CD14-positive monocyte (primary cell): ENCODE measurements around the gene PIWIL4. TPM values are rescaled to one million over a fixed set of nuclear protein-coding genes. Genes with fewer than 3 reads are reported as not detected.

Experiments
- DNase-seq, 3 donors: peaks; one replicate each; pipeline ENCODE4 v3.0.0-alpha.2; 2011 to 2022
- H2AFZ ChIP-seq: 2 replicates; pipeline ENCODE4 v1.6.0; 2012; ENCODE audit warnings: mild to moderate bottlenecking, low read depth, low read length, inconsistent platforms; ENCODE audit not compliant: insufficient read depth, poor library complexity, severe bottlenecking
- H3K27ac ChIP-seq, 2 donors: 1 replicate in 1 of 2; 2 replicates in 1 of 2; pipeline ENCODE4 v1.5.1; 2012 to 2013; ENCODE audit warnings: low read length in 2 of 2, control low read depth in 1 of 2, inconsistent platforms in 1 of 2, low read depth in 1 of 2, mild to moderate bottlenecking in 1 of 2
- H3K27me3 ChIP-seq, 2 donors: one replicate each; pipeline versions ENCODE4 v1.6.0 to v1.6.1; 2011 to 2013; ENCODE audit warnings: low read length in 2 of 2; ENCODE audit not compliant: control insufficient read depth in 2 of 2, insufficient read depth in 2 of 2
- H3K36me3 ChIP-seq, 2 donors: replicated peaks in 1 of 2; 1 replicate in 1 of 2; 2 replicates in 1 of 2; pipeline versions ENCODE4 v1.5.1 to v1.6.1; 2012 to 2013; ENCODE audit warnings: low read length in 2 of 2, control low read depth in 1 of 2, inconsistent platforms in 1 of 2, mild to moderate bottlenecking in 1 of 2; ENCODE audit not compliant: insufficient read depth in 2 of 2, control insufficient read depth in 1 of 2
- H3K4me1 ChIP-seq, 2 donors: 1 replicate in 1 of 2; 2 replicates in 1 of 2; pipeline versions ENCODE4 v1.5.1 to v1.6.1; 2012 to 2013; ENCODE audit warnings: low read length in 2 of 2, control low read depth in 1 of 2, inconsistent platforms in 1 of 2, mild to moderate bottlenecking in 1 of 2, moderate library complexity in 1 of 2; ENCODE audit not compliant: insufficient read depth in 2 of 2, control insufficient read depth in 1 of 2
- H3K4me2 ChIP-seq: replicated peaks from 2 replicates; pipeline ENCODE3; 2012; ENCODE audit warnings: low read length, moderate library complexity, mild to moderate bottlenecking; ENCODE audit not compliant: poor library complexity, severe bottlenecking; ENCODE audit errors: extremely low read depth
- H3K4me3 ChIP-seq, 3 experiments: fragments of 200-600 bp in 1 of 3; sonication (generic) in 1 of 3; replicated peaks in 1 of 3; 1 replicate in 2 of 3; 2 replicates in 1 of 3; pipeline ENCODE4 v1.5.1; 2011 to 2013; ENCODE audit warnings: low read length in 3 of 3, mild to moderate bottlenecking in 3 of 3, control low read depth in 2 of 3, low read depth in 2 of 3, inconsistent platforms in 1 of 3, moderate library complexity in 1 of 3
- H3K79me2 ChIP-seq: 2 replicates; pipeline ENCODE4 v1.6.0; 2012; ENCODE audit warnings: mild to moderate bottlenecking, control low read depth, inconsistent platforms, low read length, moderate library complexity; ENCODE audit not compliant: insufficient read depth
- H3K9ac ChIP-seq: 2 replicates; pipeline ENCODE4 v1.6.0; 2017; ENCODE audit warnings: low read length, mild to moderate bottlenecking; ENCODE audit not compliant: insufficient read depth, poor library complexity, severe bottlenecking
- H3K9me3 ChIP-seq, 2 donors: replicated peaks in 1 of 2; 1 replicate in 1 of 2; 2 replicates in 1 of 2; pipeline versions ENCODE4 v1.5.1 to v1.6.1; 2012 to 2013; ENCODE audit warnings: low read length in 2 of 2, control low read depth in 1 of 2; ENCODE audit not compliant: control insufficient read depth in 1 of 2, insufficient read depth in 1 of 2
- H4K20me1 ChIP-seq: 2 replicates; pipeline ENCODE4 v1.6.0; 2012; ENCODE audit warnings: mild to moderate bottlenecking, low read length, control low read depth, moderate library complexity; ENCODE audit not compliant: insufficient read depth
- H3K27ac Mint-ChIP-seq, 7 donors: one replicate each; pipeline ENCODE4 v1.8.0; 2020; ENCODE audit warnings: mild to moderate bottlenecking in 7 of 7, mixed read lengths in 7 of 7, moderate library complexity in 6 of 7, inconsistent platforms in 2 of 7
- H3K27me3 Mint-ChIP-seq, 3 donors: one replicate each; pipeline ENCODE4 v1.8.0; 2021 to 2022; ENCODE audit warnings: low read depth in 3 of 3, mild to moderate bottlenecking in 3 of 3, mixed read lengths in 3 of 3, moderate library complexity in 3 of 3, inconsistent platforms in 1 of 3
- H3K36me3 Mint-ChIP-seq, 2 donors: one replicate each; pipeline ENCODE4 v1.8.0; 2020; ENCODE audit warnings: mixed read lengths in 2 of 2, inconsistent platforms in 1 of 2, mild to moderate bottlenecking in 1 of 2
- H3K4me1 Mint-ChIP-seq: one replicate; pipeline ENCODE4 v1.8.0; 2020; ENCODE audit warnings: mild to moderate bottlenecking, mixed read lengths
- H3K4me3 Mint-ChIP-seq, 2 donors: one replicate each; pipeline ENCODE4 v1.8.0; 2020; ENCODE audit warnings: mild to moderate bottlenecking in 2 of 2, mixed read lengths in 2 of 2, moderate library complexity in 1 of 2
- H3K9me3 Mint-ChIP-seq, 7 donors: one replicate each; pipeline ENCODE4 v1.8.0; 2020 to 2022; ENCODE audit warnings: mixed read lengths in 7 of 7, mild to moderate bottlenecking in 6 of 7, moderate library complexity in 6 of 7, inconsistent platforms in 2 of 7
- WGBS: methylation state at CpG from one replicate; pipeline ENCODE4 v1.1.5; 2013; ENCODE audit warnings: missing lambda C conversion rate; ENCODE audit not compliant: insufficient coverage; 5-methylcytosine and 5-hydroxymethylcytosine counted together
- intact Hi-C, 2 donors: fragments of 100-400 bp; cut with micrococcal nuclease; formaldehyde crosslinking; loops; one replicate each; pipeline versions ENCODE4 v1.15.0 to v1.15.1; 2023
- polyA plus RNA-seq, 3 donors: library from polyadenylated mRNA; depleted of rRNA in 1 of 3; unstranded in 2 of 3; stranded (reverse) in 1 of 3; fragments of 300-500 nt in 2 of 3; fragments of >200 nt in 1 of 3; fragmentation: Illumina TruSeq in 2 of 3; gene quantifications; 1 replicate in 2 of 3; 2 replicates in 1 of 3; pipeline ENCODE4 v1.2.3, GENCODE V29; 2012 to 2021
- TF ChIP-seq, protein P1 (sequence below): fragments of 200-600 bp; IDR thresholded peaks from one replicate; pipeline ENCODE4 v1.8.0; 2022; ENCODE audit warnings: antibody characterized with exemption, mild to moderate bottlenecking

PIWIL4 gene
- polyA plus RNA-seq, 3 donors, result 0.98 to 14.2 (median 1.1) TPM

DNA sequence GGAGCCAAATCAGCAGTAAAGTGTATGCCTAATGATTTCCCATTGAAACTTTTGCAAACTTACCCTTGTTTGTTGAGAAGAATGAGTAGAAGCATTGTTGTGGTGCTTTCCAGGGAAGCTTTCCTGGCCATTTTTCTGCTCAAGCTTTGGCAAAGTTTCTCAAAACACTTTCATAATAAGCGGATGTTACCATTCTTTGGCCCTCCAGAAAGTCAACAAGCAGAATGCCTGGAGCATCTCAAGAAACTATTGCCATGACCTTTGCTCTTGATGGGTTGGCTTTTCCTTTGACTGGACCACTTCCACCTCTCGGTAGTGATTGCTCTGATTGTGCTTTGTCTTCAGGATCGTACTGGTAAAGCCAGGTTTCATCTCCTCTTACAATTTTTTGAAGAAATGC lies 10.7 kb downstream of the PIWIL4 start:
- no peak overlapping the region for H3K4me3 Mint-ChIP-seq
- no peaks in the 10 kb centered on the region for H3K36me3 ChIP-seq
- H3K9ac ChIP-seq, result no peak overlapping the region
- H3K27me3 ChIP-seq, result no peaks in the 10 kb centered on the region
- no peaks in the 10 kb centered on the region for H3K9me3 ChIP-seq
- H3K27ac ChIP-seq, result no peak overlapping the region
- H3K4me2 ChIP-seq, result no peak overlapping the region
- H3K4me3 ChIP-seq, result no peak overlapping the region
- peaks cover 88% of the 10 kb centered on the region for H3K79me2 ChIP-seq
- H3K4me1 ChIP-seq, result peaks cover 58 to 70% of the 10 kb centered on the region in 2 donors
- no peaks in the 10 kb centered on the region for H3K9me3 Mint-ChIP-seq
- H3K27me3 Mint-ChIP-seq, result peaks cover 0 to 2% (median under 1%) of the 10 kb centered on the region in 3 donors
- peaks cover 4 to 8% of the 10 kb centered on the region in 2 donors for H3K36me3 Mint-ChIP-seq
- intact Hi-C loops, result no loop called here
- TF ChIP-seq, protein P1, sequence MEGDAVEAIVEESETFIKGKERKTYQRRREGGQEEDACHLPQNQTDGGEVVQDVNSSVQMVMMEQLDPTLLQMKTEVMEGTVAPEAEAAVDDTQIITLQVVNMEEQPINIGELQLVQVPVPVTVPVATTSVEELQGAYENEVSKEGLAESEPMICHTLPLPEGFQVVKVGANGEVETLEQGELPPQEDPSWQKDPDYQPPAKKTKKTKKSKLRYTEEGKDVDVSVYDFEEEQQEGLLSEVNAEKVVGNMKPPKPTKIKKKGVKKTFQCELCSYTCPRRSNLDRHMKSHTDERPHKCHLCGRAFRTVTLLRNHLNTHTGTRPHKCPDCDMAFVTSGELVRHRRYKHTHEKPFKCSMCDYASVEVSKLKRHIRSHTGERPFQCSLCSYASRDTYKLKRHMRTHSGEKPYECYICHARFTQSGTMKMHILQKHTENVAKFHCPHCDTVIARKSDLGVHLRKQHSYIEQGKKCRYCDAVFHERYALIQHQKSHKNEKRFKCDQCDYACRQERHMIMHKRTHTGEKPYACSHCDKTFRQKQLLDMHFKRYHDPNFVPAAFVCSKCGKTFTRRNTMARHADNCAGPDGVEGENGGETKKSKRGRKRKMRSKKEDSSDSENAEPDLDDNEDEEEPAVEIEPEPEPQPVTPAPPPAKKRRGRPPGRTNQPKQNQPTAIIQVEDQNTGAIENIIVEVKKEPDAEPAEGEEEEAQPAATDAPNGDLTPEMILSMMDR, result no peak
- DNase-seq, result no peak
- H3K27ac Mint-ChIP-seq, result no peak overlapping the region
- no peak overlapping the region for H2AFZ ChIP-seq
- peaks cover 76% of the 10 kb centered on the region for H3K4me1 Mint-ChIP-seq
- no peaks in the 10 kb centered on the region for H4K20me1 ChIP-seq
- 100% methylated on average over 1 of the region's 3 CpGs for WGBS

GRCh38 chr11:94581926-94582325 lies 14.8 kb downstream of the PIWIL4 start:
- Mint-ChIP-seq H3K9me3 (no peaks in the 10 kb centered on the region), H3K27ac (peak overlapping the region; percentile 64 to 99 (median 97)), H3K4me3 (peak overlapping the region; percentile 51 to 72), H3K27me3 (no peaks in the 10 kb centered on the region), H3K36me3 (peaks cover 11 to 13% of the 10 kb centered on the region in 2 donors), H3K4me1 (peaks cover 59% of the 10 kb centered on the region)
- Histone ChIP-seq H4K20me1 (no peaks in the 10 kb centered on the region), H2AFZ (peak overlapping the region; percentile 13), H3K36me3 (no peaks in the 10 kb centered on the region), H3K4me2 (peak overlapping the region; percentile 27), H3K9ac (no peak overlapping the region), H3K27ac (peak overlapping the region in 1 of 2 donors; percentile 97), H3K4me1 (peaks cover 47 to 60% of the 10 kb centered on the region in 2 donors), H3K4me3 (peak overlapping the region in 1 of 3 experiments; percentile 19), H3K27me3 (no peaks in the 10 kb centered on the region), H3K79me2 (peaks cover 83% of the 10 kb centered on the region), H3K9me3 (no peaks in the 10 kb centered on the region)
- TF ChIP-seq, protein P1, result no peak
- no CpG with 5 or more reads among the region's 1 CpG for WGBS
- no peak for DNase-seq
- intact Hi-C loops, result loop anchor here in 1 of 2 donors (5.0 kb wide), 1 partner anchor 35 kb away; no protein-coding TSS in a partner anchor
